HFFc6 (cell line): ENCODE measurements around the gene SBF1. TPM values are rescaled to one million over a fixed set of nuclear protein-coding genes. Genes with fewer than 3 reads are reported as not detected.

ENCODE experiments used
- DNase-seq: peaks from one replicate; pipeline ENCODE4 v3.0.0-alpha.2; 2018
- H3K27ac Mint-ChIP-seq: 2 replicates; pipeline ENCODE4 v1.8.0; 2020; ENCODE audit warnings: mild to moderate bottlenecking, mixed read lengths
- H3K27me3 Mint-ChIP-seq: 2 replicates; pipeline ENCODE4 v1.8.0; 2021; ENCODE audit warnings: mild to moderate bottlenecking, moderate library complexity, mixed read lengths; ENCODE audit not compliant: insufficient read depth
- H3K36me3 Mint-ChIP-seq: 2 replicates; pipeline ENCODE4 v1.8.0; 2021; ENCODE audit warnings: low read depth, mixed read lengths
- H3K4me1 Mint-ChIP-seq: 2 replicates; pipeline ENCODE4 v1.8.0; 2020; ENCODE audit warnings: low read depth, mixed read lengths
- H3K4me3 Mint-ChIP-seq: 2 replicates; pipeline ENCODE4 v1.8.0; 2020; ENCODE audit warnings: mild to moderate bottlenecking, moderate library complexity, mixed read lengths
- H3K9me3 Mint-ChIP-seq: 2 replicates; pipeline ENCODE4 v1.8.0; 2020; ENCODE audit warnings: mild to moderate bottlenecking, mixed read lengths
- total RNA-seq, 6 experiments: library from RNA; stranded (reverse); fragmentation: NEBNext Ultra II Directional; extraction: Animal tissue kit (Norgen Biotek cat#: 25700); gene quantifications; 2 replicates in 1 of 6; 3 replicates in 5 of 6; pipeline ENCODE4 v1.2.3, GENCODE V29; 2021
- TF ChIP-seq, protein P1 (sequence below): fragments of 200-600 bp; sonication (generic); IDR thresholded peaks from 2 replicates; pipeline ENCODE4 v1.5.0; 2021; ENCODE audit warnings: antibody characterized with exemption, mild to moderate bottlenecking

The SBF1 gene
- total RNA-seq, 6 experiments from 2014 or later: 63.9 to 76.7 (median 71.2) TPM

DNA sequence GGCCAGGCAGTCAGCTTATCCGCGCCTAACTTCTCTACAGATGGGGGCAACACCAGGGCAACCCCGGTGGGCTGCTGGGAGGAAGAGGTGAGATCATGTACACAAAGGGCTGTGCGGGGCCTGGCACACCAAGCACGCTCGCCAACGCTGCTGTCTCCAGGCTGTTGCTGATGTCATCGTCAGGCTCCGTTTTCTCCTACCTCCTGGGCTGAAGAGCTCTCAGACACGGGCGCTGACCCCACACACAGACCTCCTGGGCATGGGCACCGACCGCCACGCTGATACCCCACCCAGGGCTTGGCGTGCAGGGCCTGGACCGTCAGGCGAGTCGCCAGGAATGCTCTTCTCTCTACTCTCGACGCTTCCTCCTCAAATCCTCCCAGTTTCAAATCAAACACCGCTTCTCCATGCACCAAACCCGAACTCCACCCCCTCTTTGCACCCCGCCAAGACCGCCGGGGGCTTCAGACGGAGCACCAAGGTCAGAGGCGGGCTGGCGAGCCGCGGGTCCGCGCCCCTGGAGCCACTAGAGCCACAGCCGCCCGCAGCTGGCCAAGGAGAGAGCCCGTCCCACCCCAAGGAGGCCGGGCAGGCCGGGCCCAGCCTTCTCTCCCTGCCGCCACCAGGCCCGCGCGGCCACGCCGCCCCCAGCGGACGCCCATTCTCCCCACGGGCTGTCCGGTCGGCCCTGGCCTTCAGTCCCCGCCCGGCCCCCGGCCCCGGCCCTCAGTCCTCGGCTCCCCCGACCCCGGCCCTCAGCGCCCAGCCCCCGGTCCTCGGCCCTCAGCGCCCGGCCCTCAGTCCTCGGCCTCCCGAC is 772 bp downstream of the SBF1 start:
- TF ChIP-seq, protein P1, sequence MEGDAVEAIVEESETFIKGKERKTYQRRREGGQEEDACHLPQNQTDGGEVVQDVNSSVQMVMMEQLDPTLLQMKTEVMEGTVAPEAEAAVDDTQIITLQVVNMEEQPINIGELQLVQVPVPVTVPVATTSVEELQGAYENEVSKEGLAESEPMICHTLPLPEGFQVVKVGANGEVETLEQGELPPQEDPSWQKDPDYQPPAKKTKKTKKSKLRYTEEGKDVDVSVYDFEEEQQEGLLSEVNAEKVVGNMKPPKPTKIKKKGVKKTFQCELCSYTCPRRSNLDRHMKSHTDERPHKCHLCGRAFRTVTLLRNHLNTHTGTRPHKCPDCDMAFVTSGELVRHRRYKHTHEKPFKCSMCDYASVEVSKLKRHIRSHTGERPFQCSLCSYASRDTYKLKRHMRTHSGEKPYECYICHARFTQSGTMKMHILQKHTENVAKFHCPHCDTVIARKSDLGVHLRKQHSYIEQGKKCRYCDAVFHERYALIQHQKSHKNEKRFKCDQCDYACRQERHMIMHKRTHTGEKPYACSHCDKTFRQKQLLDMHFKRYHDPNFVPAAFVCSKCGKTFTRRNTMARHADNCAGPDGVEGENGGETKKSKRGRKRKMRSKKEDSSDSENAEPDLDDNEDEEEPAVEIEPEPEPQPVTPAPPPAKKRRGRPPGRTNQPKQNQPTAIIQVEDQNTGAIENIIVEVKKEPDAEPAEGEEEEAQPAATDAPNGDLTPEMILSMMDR: no peak
- H3K36me3 Mint-ChIP-seq: no peaks in the 10 kb centered on the region
- peak overlapping the region; percentile 73 for H3K27ac Mint-ChIP-seq
- peaks cover 38% of the 10 kb centered on the region for H3K4me1 Mint-ChIP-seq
- H3K27me3 Mint-ChIP-seq: peaks cover 6% of the 10 kb centered on the region
- H3K9me3 Mint-ChIP-seq: no peaks in the 10 kb centered on the region
- peak; percentile 42 for DNase-seq
- peak overlapping the region; percentile 90 for H3K4me3 Mint-ChIP-seq

DNA sequence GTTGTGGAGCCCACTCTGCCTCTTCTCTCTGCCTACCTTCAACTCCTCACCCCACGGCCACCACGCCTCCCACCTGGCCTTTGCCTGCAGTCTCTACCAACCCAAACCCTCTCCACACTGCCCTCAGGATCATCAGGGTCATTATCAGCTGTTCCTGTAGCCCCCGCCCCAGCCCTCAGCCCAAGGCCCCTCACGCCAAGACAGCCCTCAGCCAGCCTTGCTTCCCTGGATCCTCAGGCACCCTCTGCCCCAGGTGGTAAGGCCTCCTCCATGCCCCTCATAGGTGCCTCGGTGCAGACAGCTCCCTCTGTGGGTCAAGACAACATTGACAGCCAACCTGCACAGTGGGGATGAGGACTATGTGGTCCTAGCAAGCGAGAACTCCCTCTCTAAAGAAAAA is 1.7 kb downstream of the SBF1 start:
- Mint-ChIP-seq H3K4me3 (peak overlapping the region; percentile 90), H3K36me3 (no peaks in the 10 kb centered on the region), H3K4me1 (peaks cover 38% of the 10 kb centered on the region), H3K27me3 (peaks cover 6% of the 10 kb centered on the region), H3K9me3 (no peaks in the 10 kb centered on the region), H3K27ac (peak overlapping the region; percentile 73)
- DNase-seq: no peak
- TF ChIP-seq, protein P1: peak; percentile 59

DNA sequence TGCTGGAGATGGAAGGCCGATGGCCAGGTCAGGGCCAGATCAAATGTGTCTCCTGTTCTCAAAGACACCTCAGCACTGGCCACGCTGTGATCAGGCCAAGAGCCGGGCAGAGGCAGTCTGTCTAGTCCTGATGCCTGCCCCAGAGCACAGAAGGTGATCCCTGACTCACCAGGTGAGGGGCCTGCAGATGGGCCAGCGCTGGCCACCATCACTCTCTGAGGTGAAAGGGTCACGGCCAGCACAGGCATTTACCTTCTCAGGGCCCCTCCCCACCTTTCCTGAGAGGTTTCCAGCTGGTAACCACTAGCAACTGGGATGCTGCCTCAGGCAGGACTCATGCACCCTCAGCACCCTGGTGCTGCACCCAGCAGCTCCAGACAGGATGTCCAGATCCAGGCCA is 2.9 kb downstream of the SBF1 start:
- TF ChIP-seq, protein P1: no peak
- no peaks in the 10 kb centered on the region for H3K36me3 Mint-ChIP-seq
- DNase-seq: no peak
- no peak overlapping the region for H3K27ac Mint-ChIP-seq
- peaks cover 33% of the 10 kb centered on the region for H3K4me1 Mint-ChIP-seq
- no peak overlapping the region for H3K4me3 Mint-ChIP-seq
- peaks cover 5% of the 10 kb centered on the region for H3K27me3 Mint-ChIP-seq
- H3K9me3 Mint-ChIP-seq: no peaks in the 10 kb centered on the region

DNA sequence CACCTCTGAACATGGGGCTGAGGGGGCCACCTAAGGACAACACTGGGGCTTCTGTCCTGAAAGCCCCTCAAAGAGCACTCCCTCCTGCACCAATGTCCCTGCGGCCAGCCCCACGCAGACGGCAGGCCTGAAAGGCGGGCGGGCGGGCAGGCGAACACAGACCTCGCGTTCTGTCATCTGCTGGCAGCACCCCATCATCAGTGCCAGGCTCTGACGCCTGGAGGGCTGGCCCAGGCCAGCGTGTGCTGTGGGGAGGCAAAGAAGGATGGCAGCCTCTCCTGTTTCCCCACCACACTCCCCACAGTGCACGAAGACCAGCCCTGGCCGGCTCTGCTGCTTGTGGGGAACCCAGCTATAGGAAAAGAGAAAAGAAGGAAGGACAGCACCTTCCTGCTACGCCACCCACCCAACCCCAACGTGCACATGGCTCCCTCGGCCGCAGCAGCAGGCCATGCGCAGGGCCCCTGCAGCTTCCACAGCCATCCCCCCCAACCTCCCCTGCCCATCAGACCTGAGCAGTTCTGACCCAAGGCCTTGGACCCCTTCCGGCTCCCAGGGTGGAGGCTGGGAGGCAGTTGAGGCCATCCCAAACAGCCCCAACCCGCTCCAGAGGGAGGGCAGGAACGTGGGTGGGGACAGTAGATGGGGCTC is 3.5 kb downstream of the SBF1 start:
- Mint-ChIP-seq H3K4me1 (peaks cover 28% of the 10 kb centered on the region), H3K27ac (no peak overlapping the region), H3K36me3 (peaks cover 4% of the 10 kb centered on the region; the same call in 1 of the 2 replicates), H3K9me3 (no peaks in the 10 kb centered on the region), H3K27me3 (peaks cover 5% of the 10 kb centered on the region), H3K4me3 (no peak overlapping the region)
- TF ChIP-seq, protein P1: no peak
- no peak for DNase-seq

DNA sequence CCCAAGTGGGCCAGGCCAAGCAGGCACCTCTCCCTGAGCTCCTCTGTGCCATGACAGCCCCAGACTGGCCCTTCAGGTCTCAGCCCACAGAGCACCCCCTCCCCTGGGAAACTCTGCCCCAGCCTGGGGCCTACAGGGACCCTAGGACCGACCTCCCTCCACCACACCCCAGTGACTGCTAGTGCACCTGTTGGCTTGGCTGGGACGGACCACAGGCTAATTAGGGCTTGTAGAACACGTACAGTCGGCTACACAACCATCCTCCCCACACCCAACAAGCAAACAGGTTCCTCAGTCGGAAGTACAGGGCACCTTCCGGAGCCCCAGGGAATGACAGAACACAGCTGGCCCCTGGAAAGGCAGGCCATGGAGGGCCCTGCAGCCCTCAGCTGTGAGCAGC is 4.3 kb downstream of the SBF1 start:
- H3K27me3 Mint-ChIP-seq: peaks cover 5% of the 10 kb centered on the region
- no peaks in the 10 kb centered on the region for H3K9me3 Mint-ChIP-seq
- TF ChIP-seq, protein P1: no peak
- H3K4me1 Mint-ChIP-seq: peaks cover 28% of the 10 kb centered on the region
- H3K36me3 Mint-ChIP-seq: peaks cover 4% of the 10 kb centered on the region; the same call in 1 of the 2 replicates
- H3K4me3 Mint-ChIP-seq: no peak overlapping the region
- H3K27ac Mint-ChIP-seq: peak overlapping the region; percentile 40
- DNase-seq: no peak
